Nephron (organoid): ENCODE measurements around the gene TLK1.

ENCODE experiments used
- H3K27ac Mint-ChIP-seq, 3 experiments: 2 replicates each; pipeline ENCODE4 v1.8.0; 2020; ENCODE audit warnings: mixed read lengths in 3 of 3, mild to moderate bottlenecking in 2 of 3, moderate library complexity in 1 of 3
- H3K27me3 Mint-ChIP-seq: 2 replicates; pipeline ENCODE4 v1.8.0; 2021; ENCODE audit warnings: low read depth, mild to moderate bottlenecking, moderate library complexity, mixed read lengths
- H3K36me3 Mint-ChIP-seq: 2 replicates; pipeline ENCODE4 v1.8.0; 2020; ENCODE audit warnings: low read depth, mixed read lengths
- H3K4me1 Mint-ChIP-seq: 2 replicates; pipeline ENCODE4 v1.8.0; 2020; ENCODE audit warnings: mixed read lengths
- H3K4me3 Mint-ChIP-seq, 3 experiments: 2 replicates each; pipeline ENCODE4 v1.8.0; 2020; ENCODE audit warnings: mild to moderate bottlenecking in 3 of 3, mixed read lengths in 3 of 3, moderate library complexity in 2 of 3
- H3K9me3 Mint-ChIP-seq: 2 replicates; pipeline ENCODE4 v1.8.0; 2020; ENCODE audit warnings: mixed read lengths
- TF ChIP-seq, protein P1 (sequence below), 3 experiments: fragments of 200-600 bp; sonication (generic); IDR thresholded peaks; one replicate each; pipeline ENCODE4 v1.5.0; 2021; ENCODE audit warnings: antibody characterized with exemption in 3 of 3; ENCODE audit not compliant: unreplicated experiment in 3 of 3

Gene TLK1

GRCh38 chr2:170968205-170969003 lies 192.3 kb downstream of the TLK1 start:
- TF ChIP-seq, protein P1, sequence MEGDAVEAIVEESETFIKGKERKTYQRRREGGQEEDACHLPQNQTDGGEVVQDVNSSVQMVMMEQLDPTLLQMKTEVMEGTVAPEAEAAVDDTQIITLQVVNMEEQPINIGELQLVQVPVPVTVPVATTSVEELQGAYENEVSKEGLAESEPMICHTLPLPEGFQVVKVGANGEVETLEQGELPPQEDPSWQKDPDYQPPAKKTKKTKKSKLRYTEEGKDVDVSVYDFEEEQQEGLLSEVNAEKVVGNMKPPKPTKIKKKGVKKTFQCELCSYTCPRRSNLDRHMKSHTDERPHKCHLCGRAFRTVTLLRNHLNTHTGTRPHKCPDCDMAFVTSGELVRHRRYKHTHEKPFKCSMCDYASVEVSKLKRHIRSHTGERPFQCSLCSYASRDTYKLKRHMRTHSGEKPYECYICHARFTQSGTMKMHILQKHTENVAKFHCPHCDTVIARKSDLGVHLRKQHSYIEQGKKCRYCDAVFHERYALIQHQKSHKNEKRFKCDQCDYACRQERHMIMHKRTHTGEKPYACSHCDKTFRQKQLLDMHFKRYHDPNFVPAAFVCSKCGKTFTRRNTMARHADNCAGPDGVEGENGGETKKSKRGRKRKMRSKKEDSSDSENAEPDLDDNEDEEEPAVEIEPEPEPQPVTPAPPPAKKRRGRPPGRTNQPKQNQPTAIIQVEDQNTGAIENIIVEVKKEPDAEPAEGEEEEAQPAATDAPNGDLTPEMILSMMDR (IDR thresholded peaks at IDR 0.05; ENCODE audit: unreplicated experiment in 3 of 3), result no peak

DNA sequence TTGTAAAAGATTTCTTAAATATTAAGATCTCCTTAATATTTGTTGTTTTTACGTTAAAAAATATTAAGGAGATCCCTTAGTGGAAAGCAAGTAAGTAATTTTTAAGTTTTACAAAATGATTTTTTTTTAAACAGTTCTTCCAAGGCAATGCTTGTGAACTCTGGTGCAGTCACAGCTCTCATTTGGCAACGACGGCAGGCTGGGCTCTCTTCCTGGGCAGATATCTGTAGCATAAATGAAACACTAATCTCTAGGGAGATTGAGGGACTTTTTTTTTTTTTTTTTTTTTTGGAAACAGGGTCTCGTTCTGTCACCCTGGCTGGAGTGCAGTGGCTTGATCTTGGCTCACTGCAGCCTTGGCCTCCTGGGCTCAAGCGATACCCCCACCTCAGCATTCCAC lies 193.1 kb downstream of the TLK1 start:
- no peak overlapping the region for H3K27ac Mint-ChIP-seq
- peaks cover 47% of the 10 kb centered on the region for H3K36me3 Mint-ChIP-seq
- H3K27me3 Mint-ChIP-seq, result no peaks in the 10 kb centered on the region
- H3K4me3 Mint-ChIP-seq, result no peak overlapping the region
- H3K4me1 Mint-ChIP-seq, result peaks cover 10% of the 10 kb centered on the region
- H3K9me3 Mint-ChIP-seq, result no peaks in the 10 kb centered on the region
- TF ChIP-seq, protein P1 (IDR thresholded peaks at IDR 0.05; ENCODE audit: unreplicated experiment in 3 of 3), result no peak

More at GRCh38 chr2:170968205-170969003, 192.3 kb downstream of the TLK1 start:
- Mint-ChIP-seq H3K9me3 (no peaks in the 10 kb centered on the region), H3K27me3 (no peaks in the 10 kb centered on the region), H3K4me1 (peaks cover 16% of the 10 kb centered on the region), H3K4me3 (no peak overlapping the region), H3K27ac (no peak overlapping the region), H3K36me3 (peaks cover 42% of the 10 kb centered on the region)

- peaks cover 54% of the 10 kb centered on the region for H3K36me3 Mint-ChIP-seq
- H3K4me3 Mint-ChIP-seq, result no peak overlapping the region
- peak overlapping the region in 1 of 3 experiments; percentile 49 for H3K27ac Mint-ChIP-seq
- H3K27me3 Mint-ChIP-seq, result no peaks in the 10 kb centered on the region
- peaks cover 6% of the 10 kb centered on the region for H3K4me1 Mint-ChIP-seq
- TF ChIP-seq, protein P1 (IDR thresholded peaks at IDR 0.05; ENCODE audit: unreplicated experiment in 3 of 3), result peak in 2 of 3 experiments; percentile 2 to 12
- H3K9me3 Mint-ChIP-seq, result no peaks in the 10 kb centered on the region
Observed at GRCh38 chr2:170966648-170967396, 193.9 kb downstream of the TLK1 start.

DNA sequence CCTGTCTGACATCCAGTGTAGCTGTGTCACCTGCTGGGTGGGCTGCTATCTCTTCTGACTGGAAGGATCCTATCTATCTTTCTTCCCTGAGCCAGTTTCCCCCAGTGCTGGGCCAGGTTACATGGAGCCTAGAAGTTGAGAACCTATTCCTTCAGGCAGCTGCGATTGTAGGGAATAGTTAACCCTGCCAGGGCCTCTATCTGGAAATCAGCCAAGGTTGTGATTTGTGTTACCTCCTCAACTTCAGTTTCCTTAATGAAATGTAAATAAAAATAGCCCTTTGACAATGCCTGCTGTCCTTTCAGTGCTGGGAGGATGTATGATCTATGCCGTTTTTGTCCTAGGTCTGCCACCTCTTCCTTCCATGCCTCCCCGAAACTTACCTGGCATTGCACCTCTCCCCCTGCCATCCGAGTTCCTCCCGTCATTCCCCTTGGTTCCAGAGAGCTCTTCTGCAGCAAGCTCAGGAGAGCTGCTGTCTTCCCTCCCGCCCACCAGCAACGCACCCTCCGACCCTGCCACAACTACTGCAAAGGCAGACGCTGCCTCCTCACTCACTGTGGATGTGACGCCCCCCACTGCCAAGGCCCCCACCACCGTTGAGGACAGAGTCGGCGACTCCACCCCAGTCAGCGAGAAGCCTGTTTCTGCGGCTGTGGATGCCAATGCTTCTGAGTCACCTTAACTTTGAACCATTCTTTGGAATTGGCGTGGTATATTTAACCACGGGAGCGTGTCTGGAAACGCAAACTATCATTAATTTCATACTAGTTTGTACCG lies 195.1 kb downstream of the TLK1 start:
- Mint-ChIP-seq H3K9me3 (no peaks in the 10 kb centered on the region), H3K4me3 (peak overlapping the region in 1 of 3 experiments; percentile 20), H3K36me3 (peaks cover 62% of the 10 kb centered on the region), H3K27me3 (no peaks in the 10 kb centered on the region), H3K27ac (peak overlapping the region; percentile 5 to 71 (median 25)), H3K4me1 (peaks cover 6% of the 10 kb centered on the region)
- TF ChIP-seq, protein P1 (IDR thresholded peaks at IDR 0.05; ENCODE audit: unreplicated experiment in 3 of 3), result no peak

DNA sequence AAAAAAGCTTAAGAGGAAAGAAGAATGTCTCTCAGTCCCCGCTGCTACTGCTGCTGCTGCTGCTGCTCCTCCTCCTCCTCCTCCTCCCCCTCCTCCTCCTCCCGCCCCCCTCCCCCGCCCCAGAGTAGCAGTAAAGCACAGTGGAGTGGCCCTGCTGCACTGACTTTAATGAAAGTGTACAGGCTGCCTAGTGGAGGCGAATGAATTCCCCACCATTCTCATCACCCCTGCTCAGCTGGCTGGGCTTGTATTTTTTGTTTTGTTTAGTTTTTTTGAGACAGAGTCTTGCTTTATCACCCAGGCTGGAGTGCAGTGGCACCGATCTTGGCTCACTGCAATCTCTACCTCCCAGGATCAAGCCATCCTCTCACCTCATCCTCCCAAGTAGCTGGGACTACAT lies 197.3 kb downstream of the TLK1 start:
- H3K4me3 Mint-ChIP-seq, result no peak overlapping the region
- peaks cover 75% of the 10 kb centered on the region for H3K36me3 Mint-ChIP-seq
- no peaks in the 10 kb centered on the region for H3K9me3 Mint-ChIP-seq
- H3K27ac Mint-ChIP-seq, result no peak overlapping the region
- TF ChIP-seq, protein P1 (IDR thresholded peaks at IDR 0.05; ENCODE audit: unreplicated experiment in 3 of 3), result no peak
- H3K4me1 Mint-ChIP-seq, result peaks cover 6% of the 10 kb centered on the region
- H3K27me3 Mint-ChIP-seq, result no peaks in the 10 kb centered on the region
